ENCODE measurements around the gene SLC35B4.

Gene SLC35B4

DNA sequence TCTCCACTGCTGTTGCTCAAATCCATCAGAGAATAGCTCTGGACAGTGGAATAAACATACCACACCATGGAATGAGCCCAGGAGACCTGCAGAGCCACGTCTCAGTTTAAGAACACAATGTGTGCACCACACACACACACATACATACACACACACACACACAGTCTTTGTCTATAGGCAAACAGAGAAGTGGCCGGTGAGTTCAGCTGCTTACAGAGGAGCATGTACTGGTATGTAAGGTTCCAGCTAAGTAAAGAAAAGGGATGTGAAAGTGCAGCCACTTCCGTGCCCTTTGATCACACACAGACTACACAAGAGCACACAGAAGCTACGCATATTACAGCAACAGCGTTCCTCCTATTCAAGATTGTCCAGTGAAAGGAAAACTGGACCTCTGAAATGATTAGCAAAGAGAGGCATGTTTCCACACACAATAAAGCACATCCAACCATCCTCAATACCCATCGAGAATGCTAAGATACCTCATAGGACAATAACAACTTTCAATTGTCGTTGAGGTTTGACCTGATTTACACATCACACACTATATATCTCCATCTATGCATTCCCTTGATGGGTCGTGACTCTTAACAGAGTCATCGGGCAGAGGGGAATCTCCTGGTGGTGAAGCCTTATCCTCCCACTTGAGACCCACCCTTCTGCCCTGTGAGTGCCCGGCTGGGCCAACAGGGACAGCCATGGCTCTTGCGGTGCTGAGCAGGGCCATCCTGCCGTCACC lies 23.6 kb downstream of the SLC35B4 start:
- DNase-seq = peak in 10 of 56 donors; percentile 1 to 56 (median 10)

GRCh38 chr7:134290286-134290685 lies 26.4 kb downstream of the SLC35B4 start:
- DNase-seq = no peak

DNA sequence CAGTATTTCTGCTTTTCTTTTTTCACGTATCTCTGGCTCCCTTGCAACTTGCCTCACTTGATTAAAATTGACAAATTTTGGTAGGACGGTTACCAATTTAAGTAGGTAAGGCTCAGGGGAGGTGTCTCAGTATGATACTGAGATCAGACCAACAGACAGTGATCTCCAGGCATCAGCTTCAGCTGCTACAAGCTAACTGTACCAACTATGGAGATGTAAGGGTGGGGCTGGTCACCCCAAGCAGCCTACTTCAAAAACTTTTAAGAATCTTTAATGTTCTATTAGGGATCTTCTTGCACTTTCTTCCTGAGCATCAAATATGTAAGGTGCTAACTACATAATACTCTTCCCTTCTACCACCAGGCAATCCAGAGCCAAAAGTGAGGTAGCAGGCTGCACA lies 26.9 kb downstream of the SLC35B4 start:
- DNase-seq = no peak

- peak in 3 of 56 donors; percentile 2 to 27 (median 17) for DNase-seq
Measured at GRCh38 chr7:134289423-134289822, 27.3 kb downstream of the SLC35B4 start.

DNA sequence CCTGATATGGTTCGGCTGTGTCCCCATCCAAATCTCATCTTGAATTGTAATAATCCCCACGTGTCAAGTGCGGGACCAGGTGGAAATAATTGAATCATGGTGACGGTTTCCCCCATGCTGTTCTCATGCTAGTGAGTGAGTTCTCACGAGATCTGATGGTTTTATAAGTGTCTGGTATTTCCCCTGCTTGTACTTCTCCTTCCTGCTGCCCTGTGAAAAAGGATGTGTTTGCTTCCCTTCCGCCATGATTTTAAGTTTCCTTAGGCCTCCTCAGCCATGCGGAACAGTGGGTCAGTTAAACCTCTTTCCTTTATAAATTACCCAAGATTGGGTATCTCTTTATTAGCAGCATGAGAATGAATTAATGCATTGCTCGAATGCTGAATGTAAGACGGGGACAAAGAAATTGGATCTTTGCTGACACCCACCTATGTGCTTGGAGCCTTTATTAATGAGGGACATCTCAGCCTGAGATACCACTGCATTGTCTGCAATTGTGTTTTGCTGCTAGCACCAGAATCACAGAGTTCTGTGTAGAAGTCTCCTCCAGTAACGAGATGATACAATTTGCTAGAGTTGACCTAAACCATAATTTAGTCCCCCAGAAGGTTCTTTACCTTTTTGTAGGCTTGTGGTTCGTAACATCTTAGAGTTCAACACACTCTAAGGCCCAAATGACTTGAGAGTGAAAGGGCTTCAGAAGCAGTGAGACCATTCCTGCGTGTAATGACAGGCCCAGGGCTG lies 28.6 kb downstream of the SLC35B4 start:
- DNase-seq = no peak

GRCh38 chr7:134284952-134285351 lies 31.8 kb downstream of the SLC35B4 start:
- DNase-seq = no peak

GRCh38 chr7:134284011-134284410 lies 32.7 kb downstream of the SLC35B4 start:
- no peak for DNase-seq

DNA sequence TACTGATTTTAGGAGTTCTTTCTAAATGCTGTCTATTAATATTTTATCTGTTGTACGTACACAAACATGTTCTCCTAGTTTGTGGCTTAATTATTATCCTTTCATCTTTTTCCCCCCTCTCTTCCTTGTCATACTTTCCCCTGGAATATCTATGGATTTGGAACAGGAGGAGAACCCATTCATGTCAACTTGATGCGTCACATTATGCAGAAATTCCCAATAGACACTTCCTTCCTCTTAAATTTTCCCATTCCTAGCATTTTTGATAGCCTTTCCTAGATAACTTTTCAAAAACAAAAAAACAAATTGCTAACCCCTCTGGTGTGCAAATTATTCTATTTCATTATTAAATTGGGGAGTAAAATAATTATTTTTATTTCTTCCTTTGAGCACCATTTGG lies 36.2 kb downstream of the SLC35B4 start:
- no peak for DNase-seq

DNA sequence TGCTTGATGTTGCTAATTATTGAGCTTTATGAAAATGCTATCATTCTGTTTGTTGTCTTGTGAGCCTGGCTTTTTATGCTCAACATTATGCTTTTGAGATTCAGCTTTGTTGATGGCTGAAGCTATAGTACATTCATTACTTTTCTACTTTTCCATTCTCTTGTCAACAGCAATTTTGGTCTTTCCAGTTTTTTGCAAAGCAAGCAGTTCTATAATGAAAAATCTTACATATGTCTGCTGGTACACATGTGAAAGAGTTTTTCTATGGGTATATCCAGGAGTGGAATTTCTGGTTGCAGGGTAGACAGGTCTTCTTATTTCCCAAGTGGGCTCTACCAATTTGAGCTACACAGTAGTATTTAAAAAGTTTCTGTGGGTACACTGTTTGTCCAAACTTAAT lies 36.8 kb downstream of the SLC35B4 start:
- no peak for DNase-seq

- no peak for DNase-seq
Measured at GRCh38 chr7:134279336-134279735, 37.4 kb downstream of the SLC35B4 start.

DNA sequence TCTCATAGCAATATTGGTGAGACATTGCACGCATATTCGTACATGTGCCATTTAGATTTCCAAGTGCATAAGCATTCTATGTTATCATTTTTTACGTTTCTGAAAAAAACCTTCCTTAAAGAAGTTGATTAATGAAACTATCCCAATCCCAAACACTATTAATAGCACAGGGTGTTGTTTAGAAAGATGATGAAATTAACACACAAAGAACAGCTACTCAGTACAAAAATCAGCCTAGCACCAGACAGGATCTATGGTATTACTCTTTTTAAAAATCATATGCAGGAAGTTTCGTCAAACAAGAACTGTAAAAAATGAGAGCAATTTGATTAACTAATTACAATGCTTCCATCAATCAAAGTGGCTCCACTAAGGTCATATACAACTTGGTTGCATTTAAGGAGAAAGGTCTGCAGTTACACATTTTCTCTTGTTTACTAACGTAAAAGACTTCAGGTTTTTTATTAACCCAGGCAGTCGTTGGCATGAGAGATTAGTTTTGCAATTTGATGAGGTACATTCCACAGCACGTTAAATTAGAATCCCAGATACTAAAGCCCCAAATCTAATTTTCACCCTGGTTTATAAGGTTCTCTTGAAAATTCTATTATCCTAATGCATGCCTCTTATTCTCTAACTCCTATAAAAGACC lies 38.1 kb downstream of the SLC35B4 start:
- DNase-seq = no peak

DNA sequence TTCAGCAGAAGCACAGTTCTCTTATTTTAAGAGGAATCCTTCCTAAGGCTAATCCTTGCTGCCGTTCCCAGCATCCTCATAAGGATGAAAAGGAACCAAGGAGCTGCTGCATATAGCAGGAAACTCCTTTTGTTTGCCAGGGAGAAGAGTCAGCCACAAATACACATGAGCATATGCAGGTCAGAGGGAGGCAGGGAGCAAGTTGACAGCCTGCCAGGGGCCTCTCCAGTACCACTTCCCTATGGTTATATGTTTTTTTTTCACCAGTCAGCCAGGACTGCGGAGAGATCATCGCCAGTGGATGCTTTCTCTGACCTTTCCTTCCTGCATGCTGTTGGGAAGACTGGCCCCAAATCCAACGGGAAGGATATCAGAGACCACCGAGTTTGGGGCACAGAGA lies 39.8 kb downstream of the SLC35B4 start:
- DNase-seq = no peak

DNA sequence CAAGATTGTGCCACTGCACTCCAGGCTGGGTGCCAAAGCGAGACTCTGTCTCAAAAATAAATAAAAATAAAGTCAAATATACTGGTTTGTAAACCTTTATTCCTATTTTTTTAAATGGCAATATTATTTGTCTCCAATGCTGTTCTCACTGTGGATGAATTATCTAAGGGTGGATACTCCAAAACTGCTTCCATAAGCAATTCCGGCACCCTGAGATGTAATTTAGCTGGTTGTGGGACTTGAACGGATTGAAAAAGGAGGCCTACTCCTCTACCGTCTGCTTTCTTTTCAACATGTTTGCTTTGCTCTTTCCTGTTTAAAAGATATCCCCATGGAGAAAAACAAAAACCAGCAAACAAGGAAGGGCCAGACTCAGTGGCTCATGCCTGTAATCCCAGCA lies 54.4 kb downstream of the SLC35B4 start:
- DNase-seq = no peak

DNA sequence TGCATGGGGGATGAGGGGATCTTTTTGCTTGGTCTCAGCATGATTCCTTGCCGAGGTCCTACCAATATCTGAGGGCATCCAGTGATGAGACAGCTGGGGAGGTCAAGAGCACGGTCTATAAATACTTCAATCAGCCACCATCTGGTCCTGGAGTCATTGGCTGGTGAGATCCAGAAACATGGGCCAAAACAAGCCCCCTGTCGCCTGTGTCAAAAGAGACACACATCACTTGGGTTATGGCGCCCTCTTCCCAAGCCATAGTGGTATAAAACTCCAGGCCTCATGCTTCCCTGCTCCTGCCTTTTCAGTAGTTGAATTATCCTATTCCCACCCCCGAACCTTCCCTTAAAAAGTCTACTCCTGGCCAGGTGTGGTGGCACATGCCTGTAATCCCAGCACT lies 60.9 kb downstream of the SLC35B4 start:
- DNase-seq = no peak

DNA sequence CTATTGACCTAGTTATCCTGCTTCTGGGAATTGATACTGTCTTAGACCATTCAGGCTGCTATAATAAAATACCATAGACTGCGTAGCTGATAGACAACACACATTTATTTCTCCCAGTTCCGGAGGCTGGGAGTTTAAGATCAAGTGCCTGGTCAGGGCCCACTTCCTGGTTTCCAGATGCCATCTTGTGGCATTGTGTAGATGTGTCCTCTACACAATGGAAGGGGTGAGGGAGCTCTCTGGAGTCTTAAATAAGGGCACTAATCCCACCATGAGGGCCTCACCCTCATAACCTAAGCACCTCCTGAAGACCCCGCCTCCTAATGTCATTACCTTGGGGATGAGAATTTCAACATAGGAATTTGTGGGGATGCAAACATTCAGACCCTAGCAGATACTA lies 62.4 kb downstream of the SLC35B4 start:
- DNase-seq = no peak

DNA sequence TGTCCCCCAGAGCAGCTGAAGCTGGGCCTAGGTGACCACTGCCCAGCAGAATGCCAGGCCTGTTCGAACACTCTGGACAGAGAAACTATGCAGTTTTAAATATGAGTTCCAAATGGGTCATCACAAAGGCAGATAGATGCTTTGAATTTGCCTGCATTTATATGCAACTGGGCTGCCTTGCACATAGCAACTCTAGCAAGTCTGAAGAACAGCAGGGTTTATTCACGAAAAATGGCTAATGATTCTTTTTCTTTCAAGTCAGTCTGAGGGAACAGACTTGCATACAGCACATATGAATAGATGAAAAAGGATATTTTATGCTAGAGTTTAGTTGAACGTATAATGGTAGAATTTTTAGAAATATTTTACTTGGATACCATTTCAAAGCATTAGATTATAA lies 68.5 kb downstream of the SLC35B4 start:
- DNase-seq = no peak

- no peak for DNase-seq
Measured at GRCh38 chr7:134246761-134247160, 70.0 kb downstream of the SLC35B4 start.

GRCh38 chr7:134246347-134246746 lies 70.4 kb downstream of the SLC35B4 start:
- no peak for DNase-seq

DNA sequence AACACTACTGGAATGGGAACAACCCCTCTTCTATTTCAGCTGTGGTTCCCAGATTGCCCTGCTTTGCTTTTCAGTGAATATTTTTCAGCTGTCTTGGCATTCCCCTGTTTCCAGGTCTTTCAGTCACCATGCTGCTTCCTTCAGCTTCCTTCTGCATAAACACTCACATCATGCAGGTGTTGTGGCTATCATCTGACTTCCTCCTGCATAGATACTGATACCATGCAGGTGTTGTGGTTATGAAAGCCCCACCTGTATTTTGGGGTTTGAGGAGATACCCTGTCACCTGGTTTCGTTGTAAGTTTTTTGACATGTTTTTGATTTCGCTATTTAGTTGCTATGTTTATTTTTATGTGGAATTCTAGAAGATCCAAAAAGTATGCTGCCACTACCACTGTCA lies 71.5 kb downstream of the SLC35B4 start:
- no peak for DNase-seq

Data from amygdala (tissue), 56 donors.